Left ventricle myocardium superior (tissue), 1 donor: Measurements from ENCODE around the gene FEZF1. TPM values are rescaled to one million over a fixed set of nuclear protein-coding genes. Genes with fewer than 3 reads are reported as not detected.

Experiments
- ATAC-seq: fragments of 200-7000 bp; cut with Tn5 transposase; one replicate; pipeline ENCODE4 v1.9.1; 2020; ENCODE audit warnings: mild to moderate bottlenecking, moderate library complexity
- DNase-seq: peaks from one replicate; pipeline ENCODE4 v3.0.0-alpha.2; 2020
- intact Hi-C: fragments of 100-400 bp; cut with micrococcal nuclease; formaldehyde crosslinking; loops from one replicate; pipeline ENCODE4 v1.11.0; 2022
- long read RNA-seq: library from polyadenylated mRNA; unstranded; transcript quantifications from one replicate; pipeline ENCODE4 v2.0.0, GENCODE V29; 2021
- total RNA-seq: library from RNA; stranded (reverse); fragmentation: NEBNext Ultra II Directional; extraction: Animal tissue kit (Norgen Biotek cat#: 25700); gene quantifications from one replicate; pipeline ENCODE4 v1.2.1, GENCODE V29; 2021
- donor health status: DM: no; HTN: yes; CAD: no; lungs with severe emphysema.

FEZF1 gene
- not detected for total RNA-seq
- long read RNA-seq, result 0 reads

DNA sequence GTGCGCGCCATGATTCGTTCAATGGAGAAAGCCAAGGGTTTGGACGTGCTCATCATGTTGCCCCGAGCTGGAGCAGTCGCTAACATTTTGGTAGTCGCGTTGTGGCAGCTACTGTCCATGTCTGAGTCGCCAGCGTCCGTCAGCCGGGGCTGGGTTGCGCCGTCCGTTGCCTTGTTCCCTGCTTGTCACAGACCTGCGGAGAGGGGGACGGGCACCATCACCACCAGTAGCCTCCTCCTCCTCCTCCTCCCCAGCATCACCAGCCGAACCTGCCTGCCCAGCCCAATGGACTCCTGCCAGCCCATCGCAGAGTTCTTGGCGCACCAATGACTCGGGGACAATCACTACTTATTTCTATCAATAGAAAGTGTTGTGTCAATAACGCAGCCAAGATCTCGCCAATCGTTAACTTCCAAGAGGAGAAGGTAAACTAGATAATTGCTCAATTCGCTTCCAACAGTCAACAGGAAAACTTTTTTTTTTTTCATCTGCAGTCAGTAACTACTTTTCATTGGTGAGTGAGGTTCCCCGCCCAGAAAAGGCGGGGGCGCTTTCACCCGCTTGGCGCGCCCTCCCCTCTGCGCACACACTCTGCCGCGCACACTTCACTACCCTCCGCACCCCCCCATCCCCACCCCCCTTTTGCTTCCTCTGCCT lies at the start of gene FEZF1:
Gene FEZF1, minus strand, starts transcription at position 432 of the 657 bp plus-strand sequence. Its CDS starts 313 bp downstream, at position 119.
- intact Hi-C loops, result no loop called here
- DNase-seq, result no peak
- ATAC-seq, result no peak

DNA sequence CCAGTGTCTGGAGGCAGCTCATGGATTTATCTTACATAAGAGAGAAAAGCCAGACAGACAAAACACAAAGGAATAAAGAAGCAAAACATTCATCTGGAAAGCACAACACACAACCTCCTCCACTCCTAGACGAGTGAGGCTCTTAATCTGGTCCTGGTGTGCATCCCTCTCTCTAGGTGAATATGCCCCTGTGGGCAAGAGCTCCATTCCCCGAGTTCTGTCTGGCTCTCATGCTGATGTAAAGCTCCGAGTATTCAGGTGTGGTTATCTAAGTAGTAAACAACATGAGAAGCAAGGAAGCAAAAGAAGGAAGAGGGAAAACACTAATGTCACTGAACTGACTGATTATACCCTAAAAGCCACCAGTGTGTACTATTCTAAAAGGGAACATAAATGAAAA lies 47.9 kb upstream of the FEZF1 start:
- ATAC-seq (no peak), DNase-seq (no peak)
- intact Hi-C loops, result no loop called here

DNA sequence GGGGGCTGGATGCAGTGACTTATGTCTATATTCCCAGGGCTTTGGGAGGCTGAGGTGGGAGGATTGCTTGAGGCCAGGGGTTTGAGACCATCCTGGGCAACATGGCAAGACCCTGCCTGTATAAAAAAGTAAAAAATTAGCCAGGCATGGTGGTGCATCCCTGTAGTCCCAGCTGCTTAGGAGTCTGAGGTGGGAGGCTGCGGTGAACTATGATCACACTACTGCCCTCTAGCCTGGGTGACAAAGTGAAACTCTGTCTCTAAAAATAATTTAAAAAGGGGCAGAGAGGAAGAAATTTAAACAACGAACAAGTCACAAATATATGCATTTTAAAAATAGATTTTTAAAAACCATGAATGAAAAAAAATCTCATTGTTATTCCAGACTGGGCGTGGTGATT lies 46.2 kb upstream of the FEZF1 start:
- DNase-seq, result no peak
- ATAC-seq, result no peak
- intact Hi-C loops, result no loop called here

DNA sequence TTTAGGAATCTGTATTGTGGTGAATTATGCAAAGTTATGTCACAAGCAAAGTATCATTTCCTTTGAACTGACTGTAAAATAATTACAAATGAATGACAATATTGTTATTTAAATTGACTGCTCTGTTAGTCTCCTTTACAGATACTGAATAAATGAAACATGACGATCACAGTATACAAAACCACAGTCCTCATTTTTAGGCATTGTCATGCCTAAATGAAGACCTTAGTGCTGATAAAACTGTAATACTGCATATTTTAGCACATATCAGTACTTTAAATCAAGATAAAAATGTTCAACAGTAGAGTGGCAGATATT lies 39.7 kb upstream of the FEZF1 start:
- DNase-seq (no peak), ATAC-seq (no peak)
- intact Hi-C loops, result no loop called here

DNA sequence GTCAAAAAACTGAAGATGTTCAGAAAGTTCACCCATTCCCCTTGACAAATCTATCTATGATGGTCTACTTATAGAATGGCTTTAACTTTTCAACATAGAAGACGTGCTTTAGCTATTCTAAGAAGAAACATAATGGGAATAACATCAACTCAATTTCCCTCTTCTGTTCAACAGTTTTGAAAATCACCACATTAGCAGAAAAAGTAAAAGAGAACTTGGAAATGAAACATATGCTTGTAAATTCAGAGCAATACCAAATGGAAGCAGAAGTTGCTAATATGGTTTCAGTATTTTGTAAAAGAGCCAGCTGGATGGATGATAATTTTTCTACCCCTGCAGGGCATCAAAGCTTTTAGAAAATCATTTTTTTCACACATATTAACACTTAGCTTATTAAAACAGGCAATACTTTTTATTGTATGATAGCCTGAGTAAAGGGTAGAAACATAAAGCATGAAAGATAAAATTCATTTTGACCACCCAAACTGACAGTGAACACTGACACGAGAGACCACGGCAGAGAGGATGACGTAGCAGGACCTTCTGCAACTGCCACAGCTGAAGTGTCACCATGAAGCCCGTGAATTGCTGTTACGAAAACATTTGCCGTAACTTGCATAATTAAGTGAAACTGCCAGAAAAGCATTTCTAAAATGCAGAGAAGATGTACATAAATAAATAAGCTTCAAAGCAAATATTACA lies 39.2 kb upstream of the FEZF1 start:
- no peak for ATAC-seq
- intact Hi-C loops, result no loop called here
- DNase-seq, result no peak

DNA sequence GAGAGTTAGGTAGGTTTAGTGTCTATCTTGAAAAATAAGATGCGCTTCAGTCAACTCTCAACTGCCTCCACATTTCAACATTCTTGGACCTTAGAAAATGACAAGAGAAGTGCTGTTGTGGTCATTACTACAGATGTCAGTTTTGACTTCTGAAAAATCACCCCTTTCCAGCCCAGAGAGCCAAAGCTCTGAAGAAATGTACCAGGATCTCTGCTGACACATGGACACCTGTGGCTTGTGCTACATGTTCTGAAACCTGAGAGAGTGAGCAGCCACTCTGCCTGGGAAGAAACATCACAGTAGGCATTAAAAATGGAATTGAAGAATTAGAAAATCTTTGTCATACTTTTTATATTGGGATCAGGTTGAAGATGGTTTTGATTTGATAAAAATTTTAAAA lies 35.9 kb upstream of the FEZF1 start:
- no peak for DNase-seq
- no peak for ATAC-seq
- intact Hi-C loops, result no loop called here

DNA sequence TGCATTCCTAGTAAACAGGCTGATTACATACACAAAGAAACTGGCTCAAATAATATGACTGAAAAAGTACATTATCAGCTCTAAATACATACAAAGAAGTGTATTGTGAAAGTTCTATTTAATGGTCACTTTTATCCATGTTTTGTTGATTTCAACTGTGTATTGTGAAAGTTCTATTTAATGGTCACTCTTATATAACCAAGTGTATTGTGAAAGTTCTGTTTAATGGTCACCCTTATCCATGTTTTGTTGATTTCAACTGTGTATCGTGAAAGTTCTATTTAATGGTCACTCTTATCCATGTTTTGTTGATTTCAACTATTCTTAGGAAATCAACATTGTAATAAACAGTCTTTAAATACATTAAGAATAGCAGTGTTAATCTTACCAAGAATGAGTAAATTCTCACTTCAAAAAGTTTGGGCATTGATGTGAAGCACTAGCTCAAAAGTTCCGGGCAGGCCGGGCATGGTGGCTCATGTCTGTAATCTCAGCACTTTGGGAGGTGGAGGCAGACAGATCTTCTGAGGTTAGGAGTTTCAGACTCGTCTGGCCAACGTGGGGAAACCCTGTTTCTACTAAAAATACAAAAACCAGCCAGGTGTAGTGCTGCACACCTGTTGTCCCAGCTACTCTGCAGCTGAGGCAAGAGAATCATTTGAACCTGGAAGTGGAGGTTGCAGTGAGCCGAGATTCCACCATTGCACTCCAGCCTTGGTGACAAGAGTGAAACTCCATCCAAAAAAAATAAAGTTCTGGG lies 34.8 kb upstream of the FEZF1 start:
- ATAC-seq, result no peak
- intact Hi-C loops, result no loop called here

DNA sequence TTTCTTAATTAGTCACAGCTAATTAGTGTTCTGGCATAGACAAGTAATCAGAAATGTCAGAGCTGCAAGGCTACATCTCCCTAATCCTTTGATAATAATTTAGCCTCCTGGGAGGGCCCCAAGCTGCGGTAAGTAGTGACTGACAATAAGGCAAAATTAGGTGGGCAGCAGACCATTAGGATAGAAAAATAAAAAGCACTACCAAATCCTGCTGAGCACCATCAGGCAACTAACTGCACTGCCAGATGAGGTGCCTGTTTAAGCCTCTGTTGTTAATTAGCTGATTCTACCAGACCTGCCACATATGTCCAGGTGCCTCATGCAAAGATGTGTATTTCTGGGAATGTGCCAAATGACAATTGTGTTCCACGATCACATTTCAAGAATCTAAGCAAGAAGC lies 32.5 kb upstream of the FEZF1 start:
- intact Hi-C loops, result no loop called here
- ATAC-seq, result no peak

More for the DNA sequence above, 34.8 kb upstream of the FEZF1 start:
- DNase-seq, result no peak

DNA sequence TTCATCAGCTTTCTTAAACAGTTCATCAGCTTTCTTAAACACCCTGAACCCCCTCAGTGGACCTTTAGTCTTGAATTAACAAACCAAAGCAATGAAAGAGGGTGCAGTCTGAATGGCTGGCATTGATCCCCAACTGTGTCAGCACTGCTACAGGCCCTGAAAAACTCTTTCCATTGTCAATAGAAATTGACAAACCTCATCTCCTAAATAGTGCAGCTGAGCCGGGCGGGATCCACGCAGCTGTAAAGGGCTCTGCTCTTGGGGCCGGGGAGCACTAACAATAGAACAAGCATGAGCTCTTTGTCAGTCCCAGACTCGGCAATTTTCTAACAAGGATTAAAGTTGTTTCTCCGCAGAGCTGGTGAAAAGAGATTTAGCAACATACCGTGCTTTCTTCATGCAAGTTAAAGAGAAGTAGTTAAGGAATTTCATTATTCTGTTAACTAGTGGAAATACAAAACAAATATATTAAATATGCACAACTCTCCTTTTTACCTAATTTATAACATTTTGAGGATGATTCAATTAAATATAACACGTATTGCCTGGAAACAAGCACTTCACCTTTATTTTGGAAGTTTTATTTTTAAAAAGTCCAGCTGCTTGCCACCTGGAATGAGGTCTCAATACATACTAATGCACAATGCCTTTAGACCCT lies 24.7 kb upstream of the FEZF1 start:
- intact Hi-C loops, result no loop called here
- ATAC-seq (no peak), DNase-seq (no peak)

More for the DNA sequence above, 32.5 kb upstream of the FEZF1 start:
- no peak for DNase-seq

DNA sequence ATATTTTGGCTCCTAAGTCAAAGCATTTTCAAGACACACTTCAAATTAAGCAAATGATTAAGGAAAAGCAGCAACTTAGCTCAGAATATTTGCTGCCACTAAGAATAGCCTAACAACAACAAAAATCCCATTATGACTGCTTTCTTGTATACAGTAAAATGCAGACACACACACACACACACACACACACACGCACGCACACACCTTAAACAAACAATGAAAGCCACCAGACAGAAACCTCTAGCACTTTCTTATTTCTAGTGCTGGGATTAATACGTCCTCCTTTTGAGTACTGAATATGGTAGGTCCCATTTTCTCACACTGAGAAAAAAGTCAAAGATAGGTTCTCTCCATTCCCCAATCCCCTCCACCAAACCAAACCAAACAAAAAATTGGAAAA lies 23.4 kb upstream of the FEZF1 start:
- DNase-seq, result no peak
- ATAC-seq, result no peak
- intact Hi-C loops, result no loop called here

DNA sequence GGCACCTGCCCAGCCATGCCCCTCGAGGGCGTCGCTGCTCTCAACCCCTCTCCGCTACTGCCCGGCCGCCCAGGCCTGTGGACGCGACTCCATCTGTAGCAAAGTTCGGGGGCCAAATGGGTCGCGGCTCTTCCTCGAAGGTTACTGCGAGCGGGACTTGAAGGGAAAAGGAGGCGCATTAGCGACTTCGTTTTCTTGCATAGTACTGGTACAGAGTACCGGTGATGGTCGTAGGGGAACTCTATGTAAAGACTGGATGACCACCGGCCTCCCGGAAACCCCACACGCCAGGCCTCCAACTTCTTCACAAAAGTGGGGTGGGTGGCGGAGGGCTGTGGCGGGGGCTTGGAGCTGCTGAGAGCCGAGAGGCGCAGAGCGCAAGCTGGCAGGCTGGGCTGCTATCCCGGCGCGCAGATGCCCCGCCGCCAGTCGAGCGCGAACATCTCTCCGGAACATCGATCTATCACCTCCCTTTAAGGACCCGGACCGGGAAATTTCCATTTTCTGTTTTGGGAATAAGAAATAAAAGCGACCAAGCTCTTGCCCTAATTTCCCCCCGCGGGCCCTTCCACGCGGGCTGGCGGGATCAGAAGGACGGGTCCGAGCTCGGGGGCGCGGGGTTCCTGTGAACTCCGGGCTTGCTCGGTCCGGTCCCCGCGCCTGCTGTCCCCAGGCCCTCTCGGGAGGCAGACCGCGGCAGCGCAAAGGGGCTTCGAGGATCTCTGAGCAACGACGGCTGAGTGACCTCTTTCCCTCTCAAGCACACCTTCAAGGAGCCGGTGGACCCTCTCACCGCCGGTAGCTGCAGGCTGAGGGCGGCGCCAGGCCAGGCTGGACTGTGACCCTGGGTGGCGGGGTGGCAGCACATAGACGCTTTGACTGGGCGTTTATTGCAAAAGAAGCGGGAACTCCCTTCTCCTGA lies 12.2 kb upstream of the FEZF1 start:
- ATAC-seq (no peak), DNase-seq (no peak)
- intact Hi-C loops, result no loop called here

DNA sequence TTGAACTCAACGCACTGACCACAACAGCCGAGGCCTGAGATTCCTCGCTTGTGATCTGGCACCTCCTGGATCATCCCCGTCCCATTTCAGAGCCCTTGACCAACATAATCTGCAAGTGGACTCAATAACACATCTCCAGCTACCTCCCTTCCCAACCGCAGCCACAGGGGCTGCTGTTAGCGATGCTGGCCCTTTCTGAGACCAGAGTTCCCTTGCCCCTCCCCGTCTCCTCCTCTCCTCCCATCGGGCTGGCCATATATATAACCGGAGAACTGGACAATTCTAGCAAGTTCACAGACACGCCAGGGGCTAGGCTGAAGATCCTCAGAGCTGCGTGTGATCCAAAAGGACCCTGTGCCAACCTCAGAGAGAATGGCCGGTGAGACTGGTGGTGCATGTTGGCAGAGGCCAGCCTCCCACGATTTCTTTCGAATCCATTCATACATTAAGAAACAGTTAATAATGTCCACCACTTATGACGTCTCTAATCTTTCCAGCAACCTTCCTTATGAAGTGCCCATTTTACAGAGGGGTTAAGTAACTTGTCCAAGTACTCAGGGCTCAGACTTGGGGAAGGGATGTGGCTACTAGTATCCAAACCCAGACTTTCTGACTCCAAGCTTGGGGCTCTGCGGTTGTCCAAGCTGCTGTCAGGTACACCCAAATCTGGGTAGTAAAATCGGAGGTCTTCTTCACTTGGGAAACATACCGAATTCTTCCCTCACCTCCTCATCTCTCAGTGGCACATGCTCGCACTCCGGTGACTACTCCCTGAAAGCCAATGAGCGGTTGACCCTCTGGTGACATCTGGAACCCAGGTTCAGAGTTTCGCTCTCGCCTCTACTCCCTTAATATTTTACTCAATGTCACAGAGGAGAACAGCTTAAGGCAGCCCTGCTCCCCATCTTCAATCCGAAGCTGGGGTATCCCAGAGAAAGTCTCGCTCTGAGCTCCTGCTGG lies 11.2 kb upstream of the FEZF1 start:
- DNase-seq, result no peak
- ATAC-seq, result no peak
- intact Hi-C loops, result no loop called here

DNA sequence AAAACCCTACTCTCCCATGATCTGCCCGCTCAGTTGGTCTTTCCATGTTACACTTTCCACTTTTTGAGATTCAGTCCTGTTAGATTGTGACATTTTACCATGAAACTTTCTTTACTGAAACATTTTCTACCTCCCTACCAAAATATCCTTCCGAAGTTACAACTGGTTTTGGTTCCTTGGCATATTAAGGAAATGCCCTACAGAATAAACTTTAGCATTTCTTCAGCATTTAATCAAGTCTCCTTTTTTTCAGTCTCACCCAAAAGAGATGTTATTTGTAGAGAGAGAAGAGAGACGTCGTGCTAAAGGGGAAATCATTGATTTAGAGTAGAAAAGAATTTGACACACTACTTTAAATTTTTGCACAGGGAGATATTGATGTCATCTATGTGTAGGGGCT lies 9.7 kb upstream of the FEZF1 start:
- intact Hi-C loops, result no loop called here
- DNase-seq (no peak), ATAC-seq (no peak)

DNA sequence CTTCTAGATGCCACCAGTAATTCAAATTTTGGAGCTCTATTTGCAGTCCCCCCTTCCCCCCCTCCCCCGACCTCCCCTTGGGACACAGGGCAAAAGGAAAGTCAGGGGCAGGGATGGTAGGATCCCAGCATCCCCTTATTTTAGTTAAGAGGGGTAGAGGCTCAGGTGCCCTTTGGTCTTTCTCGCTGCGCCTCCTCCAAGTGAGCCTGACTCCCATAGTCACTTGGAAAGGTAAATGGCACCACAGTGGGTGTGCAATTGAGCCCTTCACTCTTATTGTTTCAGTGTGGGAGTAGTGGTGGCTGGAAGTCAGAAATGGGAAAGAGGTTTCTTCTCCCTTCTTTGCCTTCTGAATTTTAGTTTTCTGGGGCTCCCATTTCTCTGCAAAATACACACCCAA lies 8.2 kb upstream of the FEZF1 start:
- intact Hi-C loops, result no loop called here
- ATAC-seq, result no peak
- DNase-seq, result no peak

DNA sequence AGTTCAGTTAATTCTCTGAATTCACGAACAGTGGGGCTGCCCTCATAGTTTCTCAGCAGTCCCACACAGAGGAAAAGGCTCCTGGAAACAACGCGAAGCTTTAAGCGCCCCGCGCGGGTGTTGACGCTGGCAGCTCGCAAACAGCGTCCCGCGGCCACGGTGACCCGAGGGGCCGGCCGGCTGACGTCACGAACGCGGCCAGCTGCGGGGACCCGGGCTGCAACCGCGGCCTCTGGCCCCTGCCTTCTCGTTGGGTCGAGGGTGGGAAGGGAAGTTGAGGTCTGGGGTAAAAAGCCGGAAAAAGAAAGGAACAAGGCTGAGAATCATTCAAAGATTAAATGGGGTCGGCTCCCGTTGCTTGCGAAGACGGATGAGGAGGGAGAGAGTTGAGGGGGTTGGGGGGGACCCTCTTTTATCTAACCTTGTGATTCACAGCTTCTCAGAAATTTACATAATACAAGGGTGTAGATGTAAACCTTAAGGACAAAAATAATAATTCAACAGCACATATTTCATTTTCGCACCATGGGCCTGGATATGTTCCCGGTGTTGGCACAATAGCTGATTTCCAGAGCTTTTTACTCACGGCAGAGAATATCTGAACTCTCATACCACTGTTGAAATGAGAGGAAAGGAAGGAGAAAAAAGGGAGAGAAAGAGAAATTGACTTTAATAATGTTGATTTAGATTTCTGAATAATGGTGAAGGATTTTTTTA lies 7.3 kb upstream of the FEZF1 start:
- intact Hi-C loops, result no loop called here
- ATAC-seq, result no peak

DNA sequence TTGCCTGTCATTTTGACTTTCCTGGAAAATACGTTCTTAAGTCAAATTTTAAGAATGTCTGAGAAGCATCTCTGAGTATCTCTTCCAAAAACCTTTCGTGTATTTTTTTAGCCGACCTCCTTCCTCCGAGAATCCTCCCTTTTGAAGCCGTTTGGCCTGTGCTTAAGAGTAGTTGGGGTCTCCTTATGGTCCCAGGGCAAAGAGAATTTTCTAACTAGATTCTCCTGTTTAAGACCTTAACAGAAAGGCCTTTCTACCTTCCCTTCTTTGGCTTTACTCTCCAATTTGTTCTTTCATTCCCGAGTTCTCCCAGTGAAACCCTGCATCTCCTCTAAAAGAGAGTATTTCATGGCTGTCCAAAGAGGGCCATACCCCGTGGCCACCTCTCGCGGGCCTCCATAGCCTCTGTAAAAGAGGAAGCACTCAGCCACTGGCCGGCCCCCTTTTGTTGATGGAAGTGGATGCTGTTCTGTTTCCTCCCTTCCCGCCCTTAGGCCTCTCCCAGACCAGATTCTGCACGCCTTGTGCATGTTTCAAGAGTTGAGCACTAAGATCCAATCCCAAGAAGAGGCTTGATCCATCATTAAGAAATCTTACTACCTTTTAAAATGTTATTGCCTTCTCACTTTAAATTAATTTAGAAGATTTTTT lies 6.6 kb upstream of the FEZF1 start:
- no peak for ATAC-seq
- intact Hi-C loops, result no loop called here
- DNase-seq, result no peak

More for the DNA sequence above, 7.3 kb upstream of the FEZF1 start:
- DNase-seq, result no peak
